Fibroblast of pulmonary artery (primary cell): ENCODE measurements around the gene ADORA3.

Source experiments
- DNase-seq: peaks from one replicate; pipeline ENCODE4 v3.0.0-alpha.2; 2010; ENCODE audit warnings: low read depth
- H3K4me3 ChIP-seq: replicated peaks from 2 replicates; pipeline ENCODE4 v1.5.1; 2011; ENCODE audit warnings: low read depth, mild to moderate bottlenecking, control low read depth, low read length, moderate library complexity
- TF ChIP-seq, protein P1 (sequence below): IDR thresholded peaks from 2 replicates; pipeline ENCODE4 v1.5.1; 2011; ENCODE audit warnings: mild to moderate bottlenecking, control low read depth, low read length, inconsistent platforms; ENCODE audit errors: missing control alignments

ADORA3 gene

DNA sequence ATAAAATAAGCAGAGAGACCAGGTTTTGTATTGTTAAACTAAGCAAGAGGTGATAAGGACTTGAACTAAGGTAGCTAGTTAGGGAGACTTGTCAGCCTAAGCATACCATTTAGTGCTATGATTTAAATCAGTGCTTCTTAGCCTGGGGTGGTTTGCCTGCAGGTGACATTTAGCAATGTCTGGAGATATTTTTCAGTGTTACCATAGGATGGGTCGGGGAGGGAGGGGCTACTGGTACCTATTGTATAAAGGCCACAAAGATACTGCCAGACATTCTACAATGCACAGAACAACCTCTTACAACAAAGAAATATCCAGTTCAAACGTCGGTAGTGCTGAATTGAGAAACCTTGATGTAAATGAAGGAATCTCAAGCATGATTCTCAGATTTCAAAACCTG is 50.9 kb downstream of the ADORA3 start:
- H3K4me3 ChIP-seq = no peak overlapping the region
- TF ChIP-seq, protein P1, sequence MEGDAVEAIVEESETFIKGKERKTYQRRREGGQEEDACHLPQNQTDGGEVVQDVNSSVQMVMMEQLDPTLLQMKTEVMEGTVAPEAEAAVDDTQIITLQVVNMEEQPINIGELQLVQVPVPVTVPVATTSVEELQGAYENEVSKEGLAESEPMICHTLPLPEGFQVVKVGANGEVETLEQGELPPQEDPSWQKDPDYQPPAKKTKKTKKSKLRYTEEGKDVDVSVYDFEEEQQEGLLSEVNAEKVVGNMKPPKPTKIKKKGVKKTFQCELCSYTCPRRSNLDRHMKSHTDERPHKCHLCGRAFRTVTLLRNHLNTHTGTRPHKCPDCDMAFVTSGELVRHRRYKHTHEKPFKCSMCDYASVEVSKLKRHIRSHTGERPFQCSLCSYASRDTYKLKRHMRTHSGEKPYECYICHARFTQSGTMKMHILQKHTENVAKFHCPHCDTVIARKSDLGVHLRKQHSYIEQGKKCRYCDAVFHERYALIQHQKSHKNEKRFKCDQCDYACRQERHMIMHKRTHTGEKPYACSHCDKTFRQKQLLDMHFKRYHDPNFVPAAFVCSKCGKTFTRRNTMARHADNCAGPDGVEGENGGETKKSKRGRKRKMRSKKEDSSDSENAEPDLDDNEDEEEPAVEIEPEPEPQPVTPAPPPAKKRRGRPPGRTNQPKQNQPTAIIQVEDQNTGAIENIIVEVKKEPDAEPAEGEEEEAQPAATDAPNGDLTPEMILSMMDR = no peak
- no peak for DNase-seq

DNA sequence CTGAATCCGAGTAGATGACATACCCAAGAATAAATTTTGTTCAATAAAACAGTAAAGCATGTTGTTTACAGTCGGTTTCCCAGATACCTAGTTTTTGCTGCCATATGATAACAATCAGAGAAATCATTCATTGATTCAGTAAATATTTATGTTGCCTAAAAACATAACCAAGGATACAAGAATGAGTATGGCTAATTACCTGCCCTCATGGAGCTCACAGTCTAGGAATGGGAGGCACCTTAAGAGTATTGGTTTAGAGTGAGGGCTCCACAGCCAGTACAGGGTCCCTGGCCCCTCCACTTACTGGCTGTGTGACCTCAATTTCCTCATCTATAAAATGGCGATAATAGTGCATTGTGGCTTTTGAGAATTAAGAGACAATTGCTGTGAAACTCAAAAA is 53.2 kb downstream of the ADORA3 start:
- peak overlapping the region; percentile 89 for H3K4me3 ChIP-seq
- DNase-seq = no peak
- TF ChIP-seq, protein P1 = no peak

- DNase-seq = no peak
- H3K4me3 ChIP-seq = peak overlapping the region; percentile 89
- TF ChIP-seq, protein P1 = no peak
These were observed 53.8 kb downstream of the ADORA3 start for GRCh38 chr1:111449703-111450017.
